Measurements from ENCODE around the gene NRDE2. TPM values are rescaled to one million over a fixed set of nuclear protein-coding genes. Genes with fewer than 3 reads are reported as not detected.
A peak's percentile ranks its signal among the peaks of the same experiment; 100 is the strongest.

NRDE2 gene
- polyA plus RNA-seq, 1 donor: 15.8 TPM

- WGBS (ENCODE audit: insufficient coverage, low lambda C conversion rate): no CpG with 5 or more reads among the region's 7 CpGs
- H3K36me3 ChIP-seq (ENCODE audit: control insufficient read depth, insufficient read depth, low read length): peaks cover 25% of the 10 kb centered on the region
- H3K27me3 ChIP-seq (ENCODE audit: control insufficient read depth, insufficient read depth, low read length): no peaks in the 10 kb centered on the region
- H3K4me3 ChIP-seq (ENCODE audit: low read length): no peak overlapping the region
- H3K4me1 ChIP-seq (ENCODE audit: control insufficient read depth, insufficient read depth, low read length): peaks cover 27% of the 10 kb centered on the region
- DNase-seq: peak in 1 of 2 donors; percentile 48
- H3K27ac ChIP-seq (ENCODE audit: low read length): no peak overlapping the region
- no peaks in the 10 kb centered on the region for H3K9me3 ChIP-seq (ENCODE audit: control insufficient read depth, low read depth, low read length)
These were observed 32.3 kb downstream of the NRDE2 start for GRCh38 chr14:90299408-90299807.

GRCh38 chr14:90297876-90298629 lies 33.7 kb downstream of the NRDE2 start:
- Histone ChIP-seq H3K9me3 (ENCODE audit: control insufficient read depth, low read depth, low read length) (no peaks in the 10 kb centered on the region), H3K4me3 (ENCODE audit: low read length) (no peak overlapping the region), H3K4me1 (ENCODE audit: control insufficient read depth, insufficient read depth, low read length) (peaks cover 17% of the 10 kb centered on the region), H3K36me3 (ENCODE audit: control insufficient read depth, insufficient read depth, low read length) (peaks cover 33% of the 10 kb centered on the region), H3K27ac (ENCODE audit: low read length) (no peak overlapping the region), H3K27me3 (ENCODE audit: control insufficient read depth, insufficient read depth, low read length) (no peaks in the 10 kb centered on the region)
- WGBS (ENCODE audit: insufficient coverage, low lambda C conversion rate): 80% methylated on average over 1 of the region's 11 CpGs
- no peak for DNase-seq

GRCh38 chr14:90296641-90297040 lies 35.1 kb downstream of the NRDE2 start:
- Histone ChIP-seq H3K27ac (ENCODE audit: low read length) (no peak overlapping the region), H3K27me3 (ENCODE audit: control insufficient read depth, insufficient read depth, low read length) (no peaks in the 10 kb centered on the region), H3K4me3 (ENCODE audit: low read length) (no peak overlapping the region), H3K36me3 (ENCODE audit: control insufficient read depth, insufficient read depth, low read length) (peaks cover 45% of the 10 kb centered on the region), H3K9me3 (ENCODE audit: control insufficient read depth, low read depth, low read length) (no peaks in the 10 kb centered on the region), H3K4me1 (ENCODE audit: control insufficient read depth, insufficient read depth, low read length) (peaks cover 3% of the 10 kb centered on the region)
- DNase-seq: no peak
- no CpG with 5 or more reads among the region's 7 CpGs for WGBS (ENCODE audit: insufficient coverage, low lambda C conversion rate)

- 90% methylated on average over 2 of the region's 5 CpGs for WGBS (ENCODE audit: insufficient coverage, low lambda C conversion rate)
- peaks cover 50% of the 10 kb centered on the region for H3K36me3 ChIP-seq (ENCODE audit: control insufficient read depth, insufficient read depth, low read length)
- H3K9me3 ChIP-seq (ENCODE audit: control insufficient read depth, low read depth, low read length): no peaks in the 10 kb centered on the region
- peaks cover 3% of the 10 kb centered on the region for H3K4me1 ChIP-seq (ENCODE audit: control insufficient read depth, insufficient read depth, low read length)
- no peaks in the 10 kb centered on the region for H3K27me3 ChIP-seq (ENCODE audit: control insufficient read depth, insufficient read depth, low read length)
- no peak for DNase-seq
- no peak overlapping the region for H3K4me3 ChIP-seq (ENCODE audit: low read length)
- H3K27ac ChIP-seq (ENCODE audit: low read length): no peak overlapping the region
These were observed 35.7 kb downstream of the NRDE2 start for GRCh38 chr14:90295870-90296516.

- no peak for DNase-seq
- Histone ChIP-seq H3K27me3 (ENCODE audit: control insufficient read depth, insufficient read depth, low read length) (no peaks in the 10 kb centered on the region), H3K4me1 (ENCODE audit: control insufficient read depth, insufficient read depth, low read length) (peaks cover 3% of the 10 kb centered on the region), H3K36me3 (ENCODE audit: control insufficient read depth, insufficient read depth, low read length) (peaks cover 58% of the 10 kb centered on the region), H3K27ac (ENCODE audit: low read length) (no peak overlapping the region), H3K4me3 (ENCODE audit: low read length) (no peak overlapping the region), H3K9me3 (ENCODE audit: control insufficient read depth, low read depth, low read length) (no peaks in the 10 kb centered on the region)
- 50% methylated on average over 1 of the region's 2 CpGs for WGBS (ENCODE audit: insufficient coverage, low lambda C conversion rate)
These were observed 36.9 kb downstream of the NRDE2 start for GRCh38 chr14:90294872-90295271.

DNA sequence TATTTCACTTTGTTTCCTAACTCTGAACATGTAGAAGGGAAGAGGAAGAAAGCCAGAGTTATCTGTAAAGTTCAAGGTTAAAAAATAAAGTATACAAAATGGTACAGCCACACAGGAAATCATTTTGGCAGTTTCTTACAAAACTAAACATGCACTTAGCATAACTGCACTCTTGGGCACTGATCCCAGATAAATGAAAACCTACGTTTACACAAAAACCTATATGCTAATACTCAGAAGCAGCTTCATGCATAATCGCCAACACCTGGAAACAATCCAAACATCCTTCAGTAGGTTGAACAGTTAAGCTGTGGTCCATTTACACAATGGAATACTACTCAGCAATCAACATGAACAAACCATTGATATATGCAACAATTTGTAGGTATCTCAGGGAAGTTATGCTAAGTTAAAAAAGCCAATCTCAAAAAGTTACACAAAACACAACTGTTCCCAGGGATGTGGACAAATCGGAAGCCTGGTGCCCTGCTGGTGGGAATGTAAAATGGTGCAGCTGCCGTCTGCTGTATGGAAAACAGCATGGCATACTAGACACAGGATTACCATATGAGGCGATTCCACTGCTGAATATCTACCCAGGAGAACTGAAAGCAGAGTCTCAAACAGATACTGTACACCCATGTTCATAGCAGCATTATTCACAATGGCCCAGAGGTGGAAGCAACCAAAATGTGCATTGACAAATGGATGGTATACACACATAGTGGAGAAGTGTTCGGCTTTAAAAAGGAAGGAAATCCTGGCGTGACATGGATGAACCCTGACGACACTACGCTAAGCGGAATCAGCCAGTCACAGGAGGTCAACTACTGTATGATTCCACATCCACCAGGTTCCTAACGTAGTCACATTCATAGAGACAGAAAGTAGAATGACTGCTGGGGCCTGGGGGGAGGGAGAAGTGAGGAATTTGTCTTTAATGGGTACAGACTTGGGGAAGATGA lies 37.7 kb downstream of the NRDE2 start:
- WGBS (ENCODE audit: insufficient coverage, low lambda C conversion rate): 93% methylated on average over 5 of the region's 11 CpGs
- Histone ChIP-seq H3K4me3 (ENCODE audit: low read length) (no peak overlapping the region), H3K36me3 (ENCODE audit: control insufficient read depth, insufficient read depth, low read length) (peaks cover 60% of the 10 kb centered on the region), H3K27ac (ENCODE audit: low read length) (no peak overlapping the region), H3K9me3 (ENCODE audit: control insufficient read depth, low read depth, low read length) (no peaks in the 10 kb centered on the region), H3K27me3 (ENCODE audit: control insufficient read depth, insufficient read depth, low read length) (no peaks in the 10 kb centered on the region), H3K4me1 (ENCODE audit: control insufficient read depth, insufficient read depth, low read length) (peaks cover 7% of the 10 kb centered on the region)
- DNase-seq: no peak

DNA sequence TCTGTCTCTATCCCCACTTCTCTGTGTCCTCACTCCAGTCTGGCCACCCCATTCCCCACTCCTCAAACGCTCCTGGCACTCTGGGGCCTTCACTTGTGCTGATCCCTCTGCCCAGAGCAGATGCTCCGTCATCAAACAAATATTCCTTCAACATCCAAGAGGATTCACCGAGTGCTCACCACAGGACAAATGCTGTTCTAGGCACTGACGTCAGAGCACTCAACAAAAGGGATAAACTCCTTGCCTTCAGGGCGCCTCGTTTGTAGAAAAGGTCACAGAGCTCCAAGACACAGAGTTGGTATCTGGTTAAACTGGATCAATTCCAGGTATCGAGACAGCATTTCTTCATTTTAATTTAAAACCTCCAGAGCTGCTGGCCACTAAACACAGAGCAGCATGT lies 40.0 kb downstream of the NRDE2 start:
- no peak overlapping the region for H3K27ac ChIP-seq (ENCODE audit: low read length)
- no peaks in the 10 kb centered on the region for H3K9me3 ChIP-seq (ENCODE audit: control insufficient read depth, low read depth, low read length)
- H3K4me1 ChIP-seq (ENCODE audit: control insufficient read depth, insufficient read depth, low read length): peaks cover 7% of the 10 kb centered on the region
- no peak overlapping the region for H3K4me3 ChIP-seq (ENCODE audit: low read length)
- peaks cover 73% of the 10 kb centered on the region for H3K36me3 ChIP-seq (ENCODE audit: control insufficient read depth, insufficient read depth, low read length)
- no CpG with 5 or more reads among the region's 7 CpGs for WGBS (ENCODE audit: insufficient coverage, low lambda C conversion rate)
- DNase-seq: no peak
- H3K27me3 ChIP-seq (ENCODE audit: control insufficient read depth, insufficient read depth, low read length): no peaks in the 10 kb centered on the region

GRCh38 chr14:90290337-90291011 lies 41.3 kb downstream of the NRDE2 start:
- H3K4me3 ChIP-seq (ENCODE audit: low read length): no peak overlapping the region
- H3K27ac ChIP-seq (ENCODE audit: low read length): no peak overlapping the region
- 100% methylated on average over 2 of the region's 6 CpGs for WGBS (ENCODE audit: insufficient coverage, low lambda C conversion rate)
- H3K9me3 ChIP-seq (ENCODE audit: control insufficient read depth, low read depth, low read length): no peaks in the 10 kb centered on the region
- no peak for DNase-seq
- peaks cover 7% of the 10 kb centered on the region for H3K4me1 ChIP-seq (ENCODE audit: control insufficient read depth, insufficient read depth, low read length)
- peaks cover 74% of the 10 kb centered on the region for H3K36me3 ChIP-seq (ENCODE audit: control insufficient read depth, insufficient read depth, low read length)
- no peaks in the 10 kb centered on the region for H3K27me3 ChIP-seq (ENCODE audit: control insufficient read depth, insufficient read depth, low read length)

GRCh38 chr14:90288651-90289355 lies 42.9 kb downstream of the NRDE2 start:
- Histone ChIP-seq H3K27ac (ENCODE audit: low read length) (peak overlapping the region; percentile 5), H3K4me1 (ENCODE audit: control insufficient read depth, insufficient read depth, low read length) (peaks cover 7% of the 10 kb centered on the region), H3K4me3 (ENCODE audit: low read length) (no peak overlapping the region), H3K27me3 (ENCODE audit: control insufficient read depth, insufficient read depth, low read length) (no peaks in the 10 kb centered on the region), H3K36me3 (ENCODE audit: control insufficient read depth, insufficient read depth, low read length) (peaks cover 79% of the 10 kb centered on the region), H3K9me3 (ENCODE audit: control insufficient read depth, low read depth, low read length) (no peaks in the 10 kb centered on the region)
- DNase-seq: peak; percentile 80 to 88
- no CpG with 5 or more reads among the region's 12 CpGs for WGBS (ENCODE audit: insufficient coverage, low lambda C conversion rate)
